SHP77 (cell line): ENCODE results near the gene MAST4.

Experiments
- DNase-seq, 2 experiments: peaks; one replicate each; lab custom pipeline; 2025; lab: John Stamatoyannopoulos, UW

MAST4 gene

DNA sequence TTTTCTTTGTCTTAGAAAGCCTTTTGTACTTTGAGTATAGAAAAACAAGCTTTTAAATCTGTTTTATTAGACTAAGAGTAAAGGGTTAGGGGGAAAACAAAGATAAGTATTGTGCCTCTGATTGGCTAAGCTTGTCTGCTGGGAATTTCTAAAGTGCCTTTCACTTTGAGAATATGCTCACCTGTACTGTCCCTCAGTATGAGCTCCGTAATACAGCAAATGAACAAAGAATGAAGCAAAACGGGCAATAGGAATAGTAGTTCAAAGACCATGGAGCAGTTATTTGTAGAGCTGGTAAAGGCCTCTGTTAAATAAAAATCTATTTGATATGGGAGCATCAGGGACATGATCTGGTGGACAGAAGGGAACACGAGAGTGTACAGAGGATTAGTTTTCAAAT is 277.8 kb downstream of the MAST4 start:
- no peak for DNase-seq

- no peak for DNase-seq
Measured at GRCh38 chr5:66875315-66875714, 279.1 kb downstream of the MAST4 start.

DNA sequence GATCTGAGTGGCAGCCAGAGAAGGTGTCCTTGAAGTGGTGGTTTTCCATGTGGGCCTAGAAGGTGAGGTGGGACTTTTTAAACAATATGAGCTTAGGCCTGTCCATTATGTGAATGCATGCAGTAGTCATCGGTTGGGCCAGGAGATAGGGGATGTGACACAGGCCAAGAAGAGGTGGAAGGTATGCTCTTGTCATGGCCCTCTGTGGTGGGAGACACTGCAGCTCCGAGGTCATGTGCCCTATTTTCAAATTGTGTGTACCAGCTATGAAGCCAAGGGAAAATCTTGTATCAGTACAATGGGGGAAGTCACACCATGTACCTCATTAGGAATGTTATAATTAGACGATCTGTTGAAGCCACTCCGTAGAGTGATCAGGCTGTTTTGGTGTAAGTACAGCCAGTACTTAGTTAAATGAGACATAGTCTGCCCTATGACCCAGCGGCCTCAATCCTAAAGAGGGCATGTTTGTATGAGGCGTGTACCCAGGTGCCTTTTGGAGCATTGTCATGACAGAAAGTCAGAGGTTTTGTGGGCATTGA is 280.1 kb downstream of the MAST4 start:
- DNase-seq: no peak

DNA sequence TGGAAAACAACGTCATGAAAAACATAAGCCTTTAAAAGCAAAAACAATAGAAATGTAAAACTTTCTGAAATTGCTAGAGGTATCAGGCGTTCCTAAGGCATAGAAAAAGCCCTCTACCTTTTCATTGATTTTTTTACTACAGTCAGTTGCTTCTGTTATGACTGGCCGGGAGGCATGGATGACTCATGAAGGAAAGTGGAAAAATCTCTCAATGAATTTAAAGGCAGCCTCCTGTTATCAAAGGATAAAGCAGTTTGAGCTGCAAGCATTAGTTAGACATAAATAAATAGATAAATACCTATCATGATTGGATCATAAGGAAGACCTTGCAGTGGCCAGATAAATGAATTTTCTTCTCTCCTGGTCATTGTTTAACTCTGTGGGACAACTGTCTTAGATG is 281.6 kb downstream of the MAST4 start:
- DNase-seq: no peak

DNA sequence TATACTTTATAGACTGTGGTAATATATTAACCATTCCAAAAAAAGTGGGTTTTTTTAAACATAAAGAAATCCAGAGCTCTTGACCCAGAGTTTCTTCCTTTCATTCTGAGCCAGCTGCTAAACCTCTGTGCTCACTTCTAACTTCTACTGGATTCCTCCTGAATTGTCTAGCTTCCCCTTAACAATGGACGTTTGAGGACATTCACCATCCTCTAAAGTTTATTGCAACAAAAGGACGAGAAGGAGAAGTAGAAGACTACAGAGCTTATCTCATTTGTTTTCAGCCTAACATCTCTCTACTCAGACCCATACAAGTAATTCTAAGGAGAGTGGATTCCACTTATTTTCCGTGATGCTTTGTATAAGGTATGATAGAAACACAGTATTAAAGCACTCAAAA is 284.2 kb downstream of the MAST4 start:
- no peak for DNase-seq

DNA sequence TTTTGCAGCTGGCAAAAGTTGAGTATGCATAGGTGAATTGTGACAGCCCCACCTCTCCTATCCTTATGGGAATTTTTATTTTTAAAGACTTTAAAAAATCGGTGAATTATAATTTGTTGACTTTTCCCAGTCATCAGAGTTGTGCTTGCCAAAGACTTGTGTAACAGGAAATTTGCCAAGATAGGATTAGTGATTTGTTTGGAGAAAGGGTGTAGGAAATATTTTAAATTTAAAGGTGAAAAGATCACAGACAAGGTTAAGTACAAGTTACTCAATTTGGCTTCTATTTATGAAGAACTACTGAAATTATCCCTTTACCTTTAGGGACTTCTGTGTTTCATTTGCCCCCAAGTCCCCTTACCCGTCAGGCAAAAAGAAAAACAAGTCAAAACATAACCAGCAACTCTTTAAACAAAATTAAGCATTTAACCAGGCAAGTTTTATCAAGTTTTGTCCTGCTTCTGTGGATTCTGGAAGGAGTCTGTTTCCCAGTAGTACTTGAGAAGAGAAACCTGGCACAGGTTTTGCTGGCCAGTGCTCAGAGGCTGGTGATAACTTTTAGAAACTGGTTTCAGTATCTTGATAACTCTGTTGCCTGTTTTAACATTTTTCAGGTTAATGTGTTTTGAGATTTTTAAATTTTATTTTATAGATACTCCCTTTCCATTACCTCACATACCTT is 285.4 kb downstream of the MAST4 start:
- no peak for DNase-seq

- no peak for DNase-seq
Measured at GRCh38 chr5:66882606-66883227, 286.5 kb downstream of the MAST4 start.

DNA sequence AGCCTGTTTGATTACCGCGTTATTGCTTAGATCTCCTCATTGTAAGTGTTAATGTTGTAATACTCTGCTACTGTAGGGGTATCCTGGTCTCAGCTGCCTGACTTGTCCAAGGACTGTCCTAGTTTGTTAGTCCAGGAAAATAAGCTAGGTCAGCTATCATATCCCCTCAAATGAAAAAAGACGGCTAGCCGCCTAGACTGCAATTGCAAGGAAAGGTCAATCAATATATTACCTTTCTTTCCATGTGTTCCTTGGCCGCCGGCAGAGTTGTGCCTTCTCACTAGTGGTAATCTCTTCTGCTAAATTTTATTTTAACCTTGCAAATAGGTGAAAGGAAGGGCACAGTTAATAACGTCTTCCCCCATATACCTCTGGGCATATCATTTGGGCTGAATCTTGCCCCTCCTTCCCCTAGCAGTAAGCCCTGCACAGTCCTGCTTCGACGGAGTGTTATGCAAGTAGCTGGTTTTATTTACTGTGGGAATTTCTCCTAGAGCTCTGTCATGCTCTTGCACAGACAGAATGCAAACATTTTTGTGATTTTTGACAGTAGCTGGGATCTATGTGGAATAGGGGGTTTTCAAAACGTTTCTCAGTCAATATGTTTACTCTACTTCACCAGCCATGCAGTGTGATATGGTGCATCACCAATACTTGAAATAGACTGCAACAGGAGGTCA is 288.5 kb downstream of the MAST4 start:
- DNase-seq: no peak

DNA sequence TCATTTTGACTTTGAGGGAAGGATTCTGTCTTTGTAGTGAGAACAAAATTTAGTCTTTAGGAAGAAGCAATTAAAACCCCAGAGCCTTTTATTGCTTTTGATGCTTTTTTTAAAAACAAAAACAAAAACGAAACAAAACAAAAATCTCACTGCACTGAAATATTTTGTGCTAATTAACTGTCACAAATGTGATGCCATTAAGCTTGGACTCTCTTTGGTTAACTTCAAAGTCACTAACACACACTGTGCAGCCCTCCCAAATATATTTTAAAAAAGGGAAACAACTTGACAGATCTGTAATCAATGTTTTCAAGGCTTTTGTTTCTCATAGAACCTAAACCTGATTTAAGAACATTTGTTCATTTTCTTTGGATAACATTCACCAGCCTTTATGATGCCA is 290.7 kb downstream of the MAST4 start:
- DNase-seq: no peak

DNA sequence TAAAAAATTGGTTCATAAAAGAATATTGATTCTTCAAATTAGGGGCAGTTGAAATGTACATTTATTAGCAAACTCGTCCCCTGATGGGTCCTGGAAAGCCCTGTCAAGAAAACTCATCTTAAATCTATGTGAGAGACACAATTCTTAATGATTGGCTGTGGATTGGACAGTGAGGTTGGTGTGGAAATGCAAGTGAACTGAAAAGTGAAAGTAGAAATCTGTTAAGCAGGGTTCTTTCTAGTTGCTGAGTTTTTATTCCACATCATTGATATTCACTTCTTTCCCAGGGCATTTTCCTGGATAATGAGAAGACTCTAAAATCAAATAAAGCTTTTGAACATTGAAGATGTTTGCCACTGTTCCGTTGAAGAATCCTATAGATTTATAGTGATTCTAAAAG is 292.4 kb downstream of the MAST4 start:
- DNase-seq: no peak

DNA sequence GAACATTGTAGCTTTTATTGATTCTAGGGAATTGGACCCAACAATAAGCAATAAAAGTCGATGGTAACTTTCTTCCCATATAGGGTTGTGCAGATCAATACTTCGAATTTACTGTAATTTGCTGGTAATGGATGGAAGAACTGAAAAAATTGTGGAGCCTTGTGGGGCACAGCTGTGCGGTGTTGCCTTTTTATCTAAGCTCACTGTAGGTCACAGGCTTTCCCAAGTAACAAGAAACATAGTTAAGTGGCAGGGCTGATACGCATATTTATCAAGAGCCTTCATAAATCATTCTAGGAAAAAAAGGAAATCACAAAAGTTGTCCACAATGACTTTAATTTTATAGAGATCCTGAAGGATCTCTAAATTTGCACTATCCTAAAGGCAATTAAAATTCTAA is 292.9 kb downstream of the MAST4 start:
- DNase-seq: no peak

DNA sequence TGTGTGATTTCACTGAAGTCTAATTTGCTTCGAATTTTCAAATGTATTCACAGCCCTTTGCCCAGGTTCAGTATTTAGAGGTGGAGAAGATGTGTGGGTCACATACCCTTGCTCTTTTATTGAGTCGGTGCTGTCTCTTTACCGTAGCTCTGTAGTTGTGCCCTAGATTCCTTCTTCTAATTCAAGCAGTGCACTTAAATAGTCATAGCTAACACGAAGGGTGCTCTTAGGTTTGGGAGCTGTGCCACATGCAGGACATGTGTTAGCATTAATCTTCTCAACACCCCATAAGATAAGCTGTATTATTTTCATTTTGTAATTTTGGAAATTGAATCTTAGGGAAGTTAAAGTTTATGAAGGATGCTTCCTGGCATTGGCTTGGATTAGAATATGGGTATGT is 293.3 kb downstream of the MAST4 start:
- no peak for DNase-seq

- DNase-seq: no peak
Measured at GRCh38 chr5:66891184-66891925, 295.2 kb downstream of the MAST4 start.

DNA sequence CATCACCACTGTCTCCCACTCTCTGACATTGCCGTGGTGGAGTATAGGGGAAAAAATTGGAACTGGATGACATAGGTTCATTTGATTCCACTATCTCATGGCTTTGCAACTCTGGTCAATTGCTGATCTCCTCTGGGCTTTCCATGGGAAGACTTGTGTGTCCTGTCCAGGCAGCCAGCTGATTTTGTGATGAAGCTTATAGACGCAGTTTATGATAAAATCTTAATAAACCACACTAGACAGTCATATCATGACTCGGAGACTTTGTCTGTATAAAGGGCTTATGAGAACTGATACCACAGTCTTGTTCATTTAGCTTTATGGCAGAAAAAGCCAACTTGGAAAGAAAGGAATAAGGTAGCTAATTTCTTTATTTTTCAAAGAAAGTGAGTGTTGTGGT is 296.5 kb downstream of the MAST4 start:
- no peak for DNase-seq

DNA sequence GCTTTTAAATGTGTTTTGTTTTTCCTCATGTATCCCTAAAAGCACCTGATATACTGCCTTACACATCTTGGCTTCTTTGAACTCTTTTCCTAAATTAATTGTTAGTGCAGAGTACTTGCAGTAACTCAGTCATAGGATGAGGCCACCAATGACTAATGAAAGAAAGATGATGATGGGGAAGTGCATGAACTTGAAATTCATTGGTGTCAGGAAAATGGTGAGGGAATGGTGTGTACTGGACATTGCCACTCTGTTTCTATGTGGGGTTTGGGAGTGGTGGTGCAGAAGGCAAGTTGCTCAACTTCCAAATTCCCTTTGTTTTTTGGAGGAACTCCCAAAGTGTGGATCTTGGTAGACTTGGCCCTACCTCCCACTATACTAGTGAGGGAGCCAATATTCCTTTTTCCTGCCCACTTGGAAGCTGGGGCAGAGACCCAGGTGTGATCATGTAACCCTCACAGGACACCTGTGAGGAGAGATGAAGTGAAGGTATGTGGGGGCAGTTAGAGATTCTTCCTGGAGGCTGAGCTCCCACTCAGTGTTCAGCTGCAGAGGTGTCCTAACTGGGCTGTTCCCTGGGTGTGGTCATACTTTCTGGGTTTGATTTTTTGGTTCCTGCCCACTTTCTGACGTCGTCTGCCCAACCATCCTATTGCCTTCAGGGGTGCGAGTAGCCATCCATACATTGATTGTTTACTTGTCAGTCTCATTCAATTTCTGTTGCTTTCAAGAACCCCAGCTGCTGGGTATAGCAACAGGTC is 298.5 kb downstream of the MAST4 start:
- DNase-seq: no peak

DNA sequence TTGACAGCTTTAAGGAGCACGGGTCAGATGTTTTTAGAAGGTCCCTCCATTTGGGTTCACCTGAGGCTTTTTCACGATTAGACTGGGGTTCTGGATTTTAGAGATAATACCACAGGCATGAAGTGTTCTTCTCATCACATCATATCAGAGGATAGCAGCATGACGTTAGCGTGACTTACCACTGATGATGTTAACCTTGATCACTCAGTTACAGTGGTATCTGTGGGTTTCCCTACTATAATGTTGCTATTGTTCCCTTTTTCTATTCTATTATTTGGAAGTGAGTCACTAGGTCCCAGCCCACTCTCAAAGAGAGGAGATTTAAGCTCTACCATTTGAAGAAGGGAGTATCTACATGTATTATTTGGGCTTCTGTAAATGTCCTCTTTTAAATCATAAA is 300.0 kb downstream of the MAST4 start:
- no peak for DNase-seq

GRCh38 chr5:66897356-66897755 is 301.2 kb downstream of the MAST4 start:
- DNase-seq: no peak

DNA sequence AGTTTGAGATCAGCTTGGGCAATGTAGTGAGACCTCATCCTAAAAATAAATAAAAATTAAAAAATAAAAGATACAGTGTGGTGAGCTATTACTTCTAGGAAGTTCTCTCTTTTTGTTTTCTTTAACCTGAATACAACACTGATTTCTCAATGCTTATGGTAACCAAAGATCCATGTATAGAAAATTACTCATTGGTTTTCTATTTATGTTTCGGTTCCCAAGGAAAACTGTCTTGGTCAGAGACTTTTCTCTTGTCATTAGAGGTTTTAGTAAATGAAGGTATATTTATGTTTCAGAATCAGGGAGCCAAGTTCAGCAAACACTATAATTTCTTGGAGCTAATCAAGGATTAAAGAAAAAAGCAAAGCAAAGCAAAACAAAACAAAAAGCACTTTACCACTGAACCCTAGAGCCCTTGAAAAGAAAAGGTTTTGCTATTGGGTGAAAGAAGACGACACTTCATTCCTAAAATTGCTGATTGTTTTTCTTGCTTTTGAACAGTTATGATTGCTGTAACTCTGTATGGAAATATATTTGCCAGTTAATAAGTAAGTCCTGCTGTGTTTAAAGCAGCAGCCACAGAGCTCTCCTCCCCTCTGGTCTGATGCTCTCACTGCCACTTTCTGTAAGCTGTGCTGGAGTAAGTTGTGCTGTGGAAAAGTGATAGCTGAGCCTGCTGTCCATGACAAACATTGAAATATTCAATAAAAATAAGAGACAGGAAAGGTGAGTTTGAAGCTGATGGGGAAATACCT is 302.2 kb downstream of the MAST4 start:
- no peak for DNase-seq

GRCh38 chr5:66903218-66903617 is 307.0 kb downstream of the MAST4 start:
- DNase-seq: no peak

GRCh38 chr5:66903709-66904108 is 307.5 kb downstream of the MAST4 start:
- DNase-seq: no peak

GRCh38 chr5:66904189-66904588 is 308.0 kb downstream of the MAST4 start:
- no peak for DNase-seq
